Peyer's patch (tissue), 4 donors: ENCODE results near the gene BTG1.

Source experiments
- POLR2A ChIP-seq, 2 donors: fragments of 450-650 bp; IDR thresholded peaks; one replicate each; pipeline ENCODE4 v1.5.1; 2017; ENCODE audit warnings: antibody characterized with exemption in 2 of 2, mild to moderate bottlenecking in 2 of 2, moderate library complexity in 2 of 2
- TF ChIP-seq, protein P1 (sequence below), 6 experiments: fragments of 450-650 bp in 4 of 6; fragments of 200-600 bp in 2 of 6; sonication (generic) in 1 of 6; IDR thresholded peaks; one replicate each; pipeline ENCODE4 v1.5.1; 2017 to 2019; ENCODE audit warnings: antibody characterized with exemption in 6 of 6, mild to moderate bottlenecking in 3 of 6, moderate library complexity in 1 of 6

DNA sequence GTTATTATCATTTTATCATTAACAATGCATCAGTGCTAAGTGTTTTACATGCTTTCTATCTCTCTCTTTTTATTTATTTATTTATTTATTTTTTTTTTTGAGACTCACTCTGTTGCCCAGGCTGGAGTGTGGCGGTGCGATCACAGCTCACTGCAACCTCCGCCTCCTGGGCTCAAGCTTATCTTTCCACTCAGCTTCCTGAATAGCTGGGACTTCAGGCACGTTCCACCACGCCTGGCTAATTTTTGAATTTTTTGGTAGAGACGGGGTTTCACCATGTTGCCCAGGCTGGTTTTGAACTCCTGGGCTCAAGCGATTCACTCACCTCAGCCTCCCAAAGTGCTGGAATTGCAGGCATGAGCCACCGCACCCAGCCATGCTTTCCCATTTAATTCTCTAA is 3.9 kb upstream of the BTG1 start:
- TF ChIP-seq, protein P1, sequence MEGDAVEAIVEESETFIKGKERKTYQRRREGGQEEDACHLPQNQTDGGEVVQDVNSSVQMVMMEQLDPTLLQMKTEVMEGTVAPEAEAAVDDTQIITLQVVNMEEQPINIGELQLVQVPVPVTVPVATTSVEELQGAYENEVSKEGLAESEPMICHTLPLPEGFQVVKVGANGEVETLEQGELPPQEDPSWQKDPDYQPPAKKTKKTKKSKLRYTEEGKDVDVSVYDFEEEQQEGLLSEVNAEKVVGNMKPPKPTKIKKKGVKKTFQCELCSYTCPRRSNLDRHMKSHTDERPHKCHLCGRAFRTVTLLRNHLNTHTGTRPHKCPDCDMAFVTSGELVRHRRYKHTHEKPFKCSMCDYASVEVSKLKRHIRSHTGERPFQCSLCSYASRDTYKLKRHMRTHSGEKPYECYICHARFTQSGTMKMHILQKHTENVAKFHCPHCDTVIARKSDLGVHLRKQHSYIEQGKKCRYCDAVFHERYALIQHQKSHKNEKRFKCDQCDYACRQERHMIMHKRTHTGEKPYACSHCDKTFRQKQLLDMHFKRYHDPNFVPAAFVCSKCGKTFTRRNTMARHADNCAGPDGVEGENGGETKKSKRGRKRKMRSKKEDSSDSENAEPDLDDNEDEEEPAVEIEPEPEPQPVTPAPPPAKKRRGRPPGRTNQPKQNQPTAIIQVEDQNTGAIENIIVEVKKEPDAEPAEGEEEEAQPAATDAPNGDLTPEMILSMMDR (IDR thresholded peaks at IDR 0.05): no peak
- no peak for TF ChIP-seq POLR2A (IDR thresholded peaks at IDR 0.05)
